Panc1 (cell line): Measurements from ENCODE around the gene ISYNA1. TPM values are rescaled to one million over a fixed set of nuclear protein-coding genes. Genes with fewer than 3 reads are reported as not detected.

Experiments
- ATAC-seq: fragments of 200-7000 bp; cut with Tn5 transposase; 2 replicates; pipeline ENCODE4 v1.9.1; 2020; ENCODE audit warnings: mild to moderate bottlenecking, moderate library complexity
- BruUV-seq: library from RNA; stranded (reverse); fragments of 400-500 nt; replicated peaks from 2 replicates; lab custom pipeline; 2021; lab: Mats Ljungman, UMichigan
- CTCF ChIA-PET: fragments of 300-600 bp; sonication (Branson Sonifier 250); formaldehyde crosslinking; loops from one replicate; lab custom pipeline; 2022; ENCODE audit warnings: antibody characterized with exemption; lab: Charles Lee
- POLR2A ChIA-PET: fragments of 300-600 bp; sonication (Branson Sonifier 250); formaldehyde crosslinking; loops from one replicate; lab custom pipeline; 2022; ENCODE audit warnings: antibody characterized with exemption; lab: Charles Lee
- DNase-seq: peaks from one replicate; pipeline ENCODE4 v3.0.0-alpha.2; 2010; ENCODE audit warnings: low read depth, low spot score
- H3K27ac ChIP-seq: 2 replicates; pipeline ENCODE4 v1.5.1; 2011; ENCODE audit warnings: mild to moderate bottlenecking, low read length, inconsistent platforms
- H3K27me3 ChIP-seq: fragments of 200-500 bp; sonication (Bioruptor generic); 2 replicates; pipeline ENCODE4 v1.6.0; 2014; ENCODE audit warnings: low read length, inconsistent platforms; ENCODE audit not compliant: control insufficient read depth, insufficient read depth
- H3K36me3 ChIP-seq: fragments of 200-500 bp; sonication (Bioruptor generic); 2 replicates; pipeline ENCODE4 v1.5.1; 2014; ENCODE audit warnings: inconsistent platforms, mild to moderate bottlenecking, low read length, moderate library complexity; ENCODE audit not compliant: control insufficient read depth, insufficient read depth
- H3K4me1 ChIP-seq: 2 replicates; pipeline ENCODE4 v1.5.1; 2011; ENCODE audit warnings: inconsistent platforms, mild to moderate bottlenecking, low read length, moderate library complexity; ENCODE audit not compliant: control insufficient read depth, insufficient read depth
- H3K4me3 ChIP-seq, 2 experiments: 2 replicates each; pipeline ENCODE4 v1.5.1; 2011 to 2012; ENCODE audit warnings: low read depth in 2 of 2, low read length in 2 of 2, mild to moderate bottlenecking in 2 of 2, inconsistent platforms in 1 of 2, moderate library complexity in 1 of 2
- H3K9me3 ChIP-seq: fragments of 200-500 bp; sonication (Bioruptor generic); 2 replicates; pipeline ENCODE4 v1.5.1; 2014; ENCODE audit warnings: low read depth, mild to moderate bottlenecking, inconsistent platforms, low read length, moderate library complexity; ENCODE audit not compliant: control insufficient read depth, insufficient read depth
- CTCF ChIP-seq: fragments of 450-650 bp; IDR thresholded peaks from 2 replicates; pipeline ENCODE4 v1.5.1; 2017; ENCODE audit warnings: mild to moderate bottlenecking
- POLR2AphosphoS5 ChIP-seq: IDR thresholded peaks from 2 replicates; pipeline ENCODE4 v1.6.1; 2012; ENCODE audit warnings: mild to moderate bottlenecking, low read depth, low read length, moderate library complexity
- REST ChIP-seq, 2 experiments: IDR thresholded peaks; 2 replicates each; pipeline ENCODE4 v1.6.1; 2011 to 2012; ENCODE audit warnings: low read depth in 2 of 2, control low read depth in 1 of 2, low read length in 1 of 2, mild to moderate bottlenecking in 1 of 2, moderate library complexity in 1 of 2; ENCODE audit not compliant: insufficient read depth in 1 of 2
- SIN3A ChIP-seq: IDR thresholded peaks from 2 replicates; pipeline ENCODE4 v1.6.1; 2012; ENCODE audit warnings: low read depth, mild to moderate bottlenecking, low read length, moderate library complexity, borderline replicate concordance; ENCODE audit not compliant: insufficient read depth
- TCF7L2 ChIP-seq: IDR thresholded peaks from 2 replicates; pipeline ENCODE4 v1.6.1; 2011; ENCODE audit warnings: mild to moderate bottlenecking, low read depth, low read length, inconsistent platforms
- in situ Hi-C: cut with HindIII; loops from 2 replicates; pipeline ENCODE4 v1.10.0; 2016; ENCODE audit warnings: low sequenced_read_pairs, low pct_unique_long_range_greater_than_20kb
- intact Hi-C: fragments of 100-400 bp; cut with micrococcal nuclease; formaldehyde crosslinking; loops from one replicate; pipeline ENCODE4 v1.10.0; 2022; ENCODE audit not compliant: unreplicated experiment
- total RNA-seq: library from RNA; stranded (reverse); gene quantifications from one replicate; pipeline ENCODE4 v1.2.1, GENCODE V29; 2021; ENCODE audit not compliant: unreplicated experiment

The ISYNA1 gene
- total RNA-seq, 1 experiment from 2014 or later, result 351 TPM

GRCh38 chr19:18424890-18425514 lies 12.9 kb downstream of the ISYNA1 start:
- H3K27ac ChIP-seq, result no peak overlapping the region
- H3K36me3 ChIP-seq, result peaks cover 2% of the 10 kb centered on the region; the same call in 1 of the 2 replicates
- CTCF ChIA-PET, result no interaction called here
- BruUV-seq, result no TSS peak
- in situ Hi-C loops (no loop called here), intact Hi-C loops (no loop called here)
- H3K4me3 ChIP-seq, result no peak overlapping the region
- TF ChIP-seq CTCF (no peak), REST (IDR thresholded peaks at IDR 0.05; ENCODE audit: insufficient read depth in 1 of 2, low read depth in 2 of 2, low read length in 1 of 2) (no peak), TCF7L2 (no peak), SIN3A (no peak), POLR2AphosphoS5 (no peak)
- H3K9me3 ChIP-seq, result no peaks in the 10 kb centered on the region
- POLR2A ChIA-PET, result no interaction called here
- no peaks in the 10 kb centered on the region for H3K27me3 ChIP-seq
- DNase-seq, result no peak
- peaks cover 51% of the 10 kb centered on the region for H3K4me1 ChIP-seq
- no peak for ATAC-seq

- in situ Hi-C loops (no loop called here), intact Hi-C loops (no loop called here)
- Histone ChIP-seq H3K27me3 (no peaks in the 10 kb centered on the region), H3K4me3 (no peak overlapping the region), H3K27ac (no peak overlapping the region), H3K9me3 (no peaks in the 10 kb centered on the region), H3K36me3 (peaks cover 2% of the 10 kb centered on the region; the same call in 1 of the 2 replicates), H3K4me1 (peaks cover 44% of the 10 kb centered on the region)
- no peak for ATAC-seq
- ChIA-PET CTCF (no interaction called here), POLR2A (no interaction called here)
- no peak for DNase-seq
- no TSS peak for BruUV-seq
- TF ChIP-seq CTCF, result no peak
- TF ChIP-seq POLR2AphosphoS5, result no peak
- TF ChIP-seq SIN3A, result no peak
- no peak for TF ChIP-seq TCF7L2
- TF ChIP-seq REST (IDR thresholded peaks at IDR 0.05; ENCODE audit: insufficient read depth in 1 of 2, low read depth in 2 of 2, low read length in 1 of 2), result no peak
These were observed 13.6 kb downstream of the ISYNA1 start for GRCh38 chr19:18424122-18424889.
